ENCODE measurements around the gene VAC14. TPM values are rescaled to one million over a fixed set of nuclear protein-coding genes. Genes with fewer than 3 reads are reported as not detected.
A peak's percentile ranks its signal among the peaks of the same experiment; 100 is the strongest.

Gene VAC14
- total RNA-seq, 1 experiment from 2014 or later: 49.9 TPM

- Histone ChIP-seq H3K23me2 (ENCODE audit: insufficient read length, low read depth, low read length, poor library complexity, severe bottlenecking) (no peaks in the 10 kb centered on the region), H3K79me1 (ENCODE audit: insufficient read depth, low read depth, low read length, poor library complexity, severe bottlenecking) (no peaks in the 10 kb centered on the region), H4K20me1 (ENCODE audit: control insufficient read depth, insufficient read depth, insufficient read length) (no peaks in the 10 kb centered on the region), H3K79me2 (ENCODE audit: insufficient read depth, low read length) (no peaks in the 10 kb centered on the region), H4K5ac (ENCODE audit: insufficient read length, low read depth, low read length) (no peak overlapping the region), H3K23ac (ENCODE audit: insufficient read length, low read depth, low read length) (no peak overlapping the region), H2AK5ac (ENCODE audit: insufficient read length, low read length) (no peak overlapping the region), H4K91ac (ENCODE audit: insufficient read length, low read depth, low read length) (no peak overlapping the region), H3K9ac (ENCODE audit: extremely low read depth, insufficient read length, low read length) (no peak overlapping the region), H3K27me3 (ENCODE audit: insufficient read depth, low read length) (no peaks in the 10 kb centered on the region), H4K8ac (replicated peaks; ENCODE audit: insufficient read length, low read depth, low read length) (no peak overlapping the region), H2BK5ac (ENCODE audit: insufficient read length, low read length) (no peak overlapping the region), H3K27ac (ENCODE audit: insufficient read length, low read depth, low read length) (no peak overlapping the region), H2BK15ac (ENCODE audit: low read depth, low read length) (no peak overlapping the region), H2BK12ac (ENCODE audit: insufficient read length, low read depth, low read length) (no peak overlapping the region), H2BK120ac (ENCODE audit: low read depth, low read length, poor library complexity, severe bottlenecking) (no peak overlapping the region), H2BK20ac (ENCODE audit: low read depth, low read length, poor library complexity, severe bottlenecking) (no peak overlapping the region), H3K4me1 (ENCODE audit: insufficient read depth, low read length) (no peaks in the 10 kb centered on the region), H3K14ac (ENCODE audit: insufficient read depth, low read length) (no peak overlapping the region), H3K9me3 (ENCODE audit: control insufficient read depth, low read depth, low read length) (no peaks in the 10 kb centered on the region), H2AFZ (ENCODE audit: low read length) (no peak overlapping the region), H3T11ph (ENCODE audit: low read length) (no peak overlapping the region), H3K4me2 (ENCODE audit: insufficient read depth, insufficient read length, low read length) (no peak overlapping the region), H3K4ac (ENCODE audit: low read depth, low read length) (no peak overlapping the region), H3K18ac (ENCODE audit: insufficient read length, low read depth, low read length) (no peak overlapping the region), H3K56ac (ENCODE audit: insufficient read length, low read depth, low read length) (no peak overlapping the region)
- peaks cover 34 to 58% (median 40%) of the 10 kb centered on the region in 3 experiments for H3K36me3 Mint-ChIP-seq (ENCODE audit: insufficient read depth in 1 of 3, low read depth in 3 of 3)
- H3K27me3 Mint-ChIP-seq (ENCODE audit: low read depth): peaks cover 2% of the 10 kb centered on the region; the same call in 1 of the 2 replicates
- no peak overlapping the region; a peak in 1 of 5 replicates for H3K4me3 Mint-ChIP-seq
- H3K27ac Mint-ChIP-seq: peak overlapping the region in 1 of 3 experiments; percentile 32; a peak in 2 of 7 replicates
- H3K4me1 Mint-ChIP-seq: peaks cover 3 to 7% of the 10 kb centered on the region in 2 experiments
- no CpG with 5 or more reads among the region's 9 CpGs for WGBS (ENCODE audit: extremely low coverage, insufficient read length, low lambda C conversion rate)
- no peaks in the 10 kb centered on the region; a peak in 2 of 5 replicates for H3K9me3 Mint-ChIP-seq
- TF ChIP-seq, protein P1, sequence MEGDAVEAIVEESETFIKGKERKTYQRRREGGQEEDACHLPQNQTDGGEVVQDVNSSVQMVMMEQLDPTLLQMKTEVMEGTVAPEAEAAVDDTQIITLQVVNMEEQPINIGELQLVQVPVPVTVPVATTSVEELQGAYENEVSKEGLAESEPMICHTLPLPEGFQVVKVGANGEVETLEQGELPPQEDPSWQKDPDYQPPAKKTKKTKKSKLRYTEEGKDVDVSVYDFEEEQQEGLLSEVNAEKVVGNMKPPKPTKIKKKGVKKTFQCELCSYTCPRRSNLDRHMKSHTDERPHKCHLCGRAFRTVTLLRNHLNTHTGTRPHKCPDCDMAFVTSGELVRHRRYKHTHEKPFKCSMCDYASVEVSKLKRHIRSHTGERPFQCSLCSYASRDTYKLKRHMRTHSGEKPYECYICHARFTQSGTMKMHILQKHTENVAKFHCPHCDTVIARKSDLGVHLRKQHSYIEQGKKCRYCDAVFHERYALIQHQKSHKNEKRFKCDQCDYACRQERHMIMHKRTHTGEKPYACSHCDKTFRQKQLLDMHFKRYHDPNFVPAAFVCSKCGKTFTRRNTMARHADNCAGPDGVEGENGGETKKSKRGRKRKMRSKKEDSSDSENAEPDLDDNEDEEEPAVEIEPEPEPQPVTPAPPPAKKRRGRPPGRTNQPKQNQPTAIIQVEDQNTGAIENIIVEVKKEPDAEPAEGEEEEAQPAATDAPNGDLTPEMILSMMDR (conservative IDR thresholded peaks at IDR 0.05): no peak
- DNase-seq: no peak
Observed at GRCh38 chr16:70777496-70777895, 23.5 kb downstream of the VAC14 start.
